Activated CD4-positive, alpha-beta T cell treated with anti-CD3 and anti-CD28 coated beads for 1 hour (primary cell): ENCODE measurements around the gene B4GALT5.
"Not testable (repeated sequence)": the region's sequence is repeated elsewhere in the genome, so short reads cannot be mapped to it uniquely, and the experiment has no call there.

Experiments used
- DNase-seq: peaks from one replicate; pipeline ENCODE4 v3.0.0-alpha.2; 2020

The B4GALT5 gene

DNA sequence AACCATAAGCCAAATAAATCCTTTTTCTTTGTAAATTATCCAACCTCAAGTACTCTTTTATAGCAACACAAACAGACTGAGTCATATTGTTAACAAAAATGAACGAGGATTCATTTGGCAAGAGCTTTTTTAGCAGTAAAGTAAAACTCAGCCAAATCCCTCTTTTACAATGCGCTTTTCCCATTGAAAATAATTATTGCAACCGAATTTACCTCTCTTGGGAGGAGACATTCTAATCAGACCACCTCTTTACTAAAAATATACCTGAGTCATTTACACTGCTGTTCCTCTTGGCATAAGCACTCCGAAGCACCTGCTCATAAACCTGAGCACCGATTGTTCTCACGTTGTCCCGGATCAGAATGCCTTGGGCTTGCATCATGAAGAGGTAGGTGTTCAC is 57.4 kb downstream of the B4GALT5 start:
- DNase-seq, result no peak

DNA sequence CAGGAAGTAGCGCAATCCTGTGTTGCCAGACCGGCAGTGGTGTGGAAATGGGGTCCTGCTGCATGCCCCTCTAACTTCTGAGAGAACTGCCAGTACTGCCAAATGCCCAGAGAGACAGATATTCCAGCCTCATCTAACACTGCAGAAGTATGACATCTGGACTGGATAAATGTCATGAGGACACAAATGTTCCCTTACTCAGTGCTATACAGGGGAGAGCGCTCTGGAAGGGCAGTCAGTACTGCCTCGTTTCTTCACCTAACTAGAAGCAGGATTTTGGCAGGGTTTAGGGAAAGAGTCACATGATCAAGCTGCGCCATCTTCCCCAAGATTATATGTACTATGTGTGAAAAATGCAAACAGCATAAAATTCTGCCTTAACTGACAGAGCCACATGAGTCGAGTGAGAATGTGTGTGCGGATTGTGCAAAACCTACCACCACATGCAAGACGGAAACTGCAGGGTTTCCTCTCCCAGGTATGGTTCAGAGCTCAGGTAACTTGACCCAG is 59.7 kb downstream of the B4GALT5 start:
- no peak for DNase-seq

DNA sequence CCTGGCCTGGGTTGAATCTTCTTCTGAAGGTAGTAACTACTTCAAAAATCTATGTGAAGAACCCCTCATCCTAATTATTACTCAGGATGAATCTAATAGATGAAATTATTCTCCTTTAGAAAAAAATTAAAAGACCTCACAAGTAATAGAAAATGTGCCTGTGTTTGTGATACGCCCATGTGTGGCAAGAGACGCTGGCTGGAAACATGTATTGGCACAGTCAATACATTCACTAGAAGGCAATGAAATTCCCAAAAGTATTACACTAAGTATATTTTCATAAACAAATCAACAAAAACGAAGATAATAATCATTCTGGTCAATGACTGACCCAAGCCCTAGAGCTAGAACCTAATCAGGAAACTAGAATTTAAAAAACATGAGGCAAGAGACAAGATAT is 64.0 kb downstream of the B4GALT5 start:
- DNase-seq, result no peak

DNA sequence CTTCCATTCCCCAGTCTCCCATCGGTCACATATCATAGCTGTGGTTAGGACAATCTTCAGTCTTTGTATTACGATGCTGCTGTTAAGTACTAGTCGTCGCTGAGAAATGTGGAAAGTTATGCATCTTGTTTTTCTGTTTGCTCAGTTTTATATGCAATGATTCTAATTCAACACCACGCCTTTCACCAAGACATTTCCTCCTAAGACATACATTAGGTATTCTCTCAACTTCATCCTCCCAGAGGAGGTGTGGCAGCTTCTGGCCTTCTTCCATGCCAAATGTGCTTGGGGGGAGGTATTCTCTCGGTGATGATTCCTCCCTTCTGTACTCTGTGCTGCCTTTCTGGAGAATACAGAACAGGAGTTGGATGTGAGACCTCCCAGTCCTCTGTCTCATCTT is 66.1 kb downstream of the B4GALT5 start:
- no peak for DNase-seq

DNA sequence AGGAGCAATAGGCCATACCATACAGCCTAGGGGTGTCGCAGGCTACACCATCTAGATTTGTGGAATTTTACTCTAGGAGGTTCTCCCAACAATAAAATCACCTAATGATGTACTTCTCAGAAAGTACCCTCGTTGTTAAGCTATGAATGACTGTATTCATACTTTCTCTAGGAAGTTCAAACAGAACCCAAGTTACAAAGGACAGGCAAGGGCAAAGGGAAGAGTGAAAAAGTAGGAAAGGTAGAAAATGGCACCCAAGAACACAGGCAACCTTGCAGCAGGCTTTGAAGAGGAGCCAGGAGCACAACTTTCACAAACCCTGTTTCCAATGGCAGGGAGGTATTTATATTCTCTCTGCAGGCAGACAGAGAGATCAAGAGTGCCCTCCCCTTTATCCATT is 67.2 kb downstream of the B4GALT5 start:
- no peak for DNase-seq

DNA sequence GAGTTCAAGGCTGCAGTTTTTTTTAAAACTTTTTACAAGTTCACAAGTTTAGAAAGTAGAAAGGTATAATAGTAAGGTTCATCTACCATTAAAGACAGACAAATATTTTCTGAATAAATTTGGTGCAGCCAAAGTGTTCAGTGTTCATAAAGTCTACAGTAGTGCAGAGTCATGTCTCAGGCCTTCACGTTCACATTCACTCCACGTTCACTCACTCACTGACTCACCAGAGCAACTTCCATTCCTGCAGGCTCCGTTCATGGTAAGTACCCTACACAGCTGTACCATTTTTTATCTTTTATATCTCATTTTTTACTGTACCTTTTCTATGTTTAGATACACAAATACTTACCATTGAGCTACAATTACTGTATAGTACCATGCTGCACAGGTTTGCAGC is 67.6 kb downstream of the B4GALT5 start:
- DNase-seq, result no peak

DNA sequence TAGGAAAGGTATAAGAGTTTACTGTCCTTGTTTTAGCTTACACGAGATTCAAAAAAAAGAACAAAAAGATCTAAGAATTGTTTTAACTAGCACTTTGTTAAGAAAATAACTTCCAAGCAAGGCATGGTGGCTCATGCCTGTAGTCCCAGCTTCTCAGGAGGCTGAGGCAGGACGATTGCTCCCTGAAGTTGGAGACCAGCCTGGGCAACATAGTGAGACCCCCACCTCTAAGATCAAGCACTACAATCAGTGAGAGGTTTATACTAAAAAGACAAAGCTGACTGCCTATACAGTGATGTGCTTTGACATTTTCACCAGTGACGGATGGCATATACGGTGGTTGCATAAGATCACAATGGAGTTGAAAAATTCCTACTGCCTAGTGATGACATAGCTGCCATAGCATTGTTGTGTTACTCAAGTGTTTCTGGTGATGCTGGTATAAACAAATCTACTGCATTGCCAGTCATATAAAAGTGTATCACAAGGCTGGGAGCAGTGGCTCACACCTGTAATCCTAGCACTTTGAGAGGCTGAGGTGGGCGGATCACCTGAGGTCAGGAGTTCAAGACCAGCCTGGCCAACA is 68.6 kb downstream of the B4GALT5 start:
- no peak for DNase-seq

DNA sequence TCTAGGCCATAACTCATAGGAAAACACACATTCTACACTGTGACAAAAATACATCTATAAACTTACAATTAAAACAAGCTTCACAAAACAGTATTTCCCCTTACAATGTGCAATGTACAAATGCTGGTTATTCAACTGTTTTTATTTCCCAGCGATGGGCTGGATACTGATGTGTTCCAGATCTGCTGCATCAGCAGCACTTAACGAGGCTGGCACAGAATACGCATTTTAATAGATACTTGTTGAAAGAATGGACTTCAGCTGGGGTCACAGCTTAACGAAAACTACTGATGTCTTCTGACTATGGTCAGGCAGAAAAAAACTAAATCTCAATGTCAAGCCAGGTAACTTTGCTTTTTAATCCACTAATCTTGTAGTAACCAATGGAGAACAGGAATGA is 70.9 kb downstream of the B4GALT5 start:
- no peak for DNase-seq

DNA sequence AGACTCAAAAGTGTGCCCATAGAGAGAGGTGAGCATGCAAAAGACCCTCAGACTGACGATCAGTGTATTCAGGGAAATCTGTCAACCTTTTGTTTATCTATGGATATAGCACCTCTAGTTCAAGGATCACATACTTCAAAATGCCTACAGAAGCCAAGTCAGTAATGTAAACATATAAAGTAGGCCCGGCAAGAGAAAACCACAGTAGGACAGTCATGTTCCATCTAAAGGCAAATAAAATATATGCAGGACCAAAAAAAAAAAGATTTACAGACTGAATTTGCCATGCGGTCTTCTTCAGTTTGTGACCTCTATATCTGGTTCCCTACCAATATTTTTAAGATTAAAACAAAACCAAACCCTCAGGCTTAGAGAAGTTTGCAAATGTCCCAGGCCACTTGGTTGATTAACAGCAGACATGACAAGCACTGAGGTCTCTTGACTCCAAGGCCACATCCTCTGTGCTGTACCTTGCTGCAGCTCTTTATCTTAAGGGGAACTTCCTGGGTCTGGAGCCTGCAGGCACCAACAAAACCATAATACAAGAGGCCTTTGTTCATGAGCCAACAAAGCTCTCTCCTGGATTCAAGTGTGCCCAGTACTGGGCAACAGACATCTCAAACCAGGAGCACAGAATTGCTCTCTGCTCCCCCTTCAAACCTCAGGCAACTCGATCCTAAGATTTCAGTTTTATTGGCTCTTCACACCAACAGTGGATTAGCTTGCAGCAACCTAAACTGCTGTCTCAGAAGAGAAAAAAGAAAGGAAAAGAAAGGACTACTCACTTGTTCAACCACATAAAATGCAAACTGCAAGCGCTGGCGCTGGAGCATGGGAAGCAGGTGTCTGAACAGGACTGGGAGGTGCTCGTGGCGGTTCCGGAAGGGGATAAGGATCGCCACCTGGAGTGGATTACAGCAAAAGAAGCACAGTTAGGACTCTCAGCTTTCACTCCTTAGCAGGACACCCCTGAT is 71.7 kb downstream of the B4GALT5 start:
- DNase-seq, result no peak

DNA sequence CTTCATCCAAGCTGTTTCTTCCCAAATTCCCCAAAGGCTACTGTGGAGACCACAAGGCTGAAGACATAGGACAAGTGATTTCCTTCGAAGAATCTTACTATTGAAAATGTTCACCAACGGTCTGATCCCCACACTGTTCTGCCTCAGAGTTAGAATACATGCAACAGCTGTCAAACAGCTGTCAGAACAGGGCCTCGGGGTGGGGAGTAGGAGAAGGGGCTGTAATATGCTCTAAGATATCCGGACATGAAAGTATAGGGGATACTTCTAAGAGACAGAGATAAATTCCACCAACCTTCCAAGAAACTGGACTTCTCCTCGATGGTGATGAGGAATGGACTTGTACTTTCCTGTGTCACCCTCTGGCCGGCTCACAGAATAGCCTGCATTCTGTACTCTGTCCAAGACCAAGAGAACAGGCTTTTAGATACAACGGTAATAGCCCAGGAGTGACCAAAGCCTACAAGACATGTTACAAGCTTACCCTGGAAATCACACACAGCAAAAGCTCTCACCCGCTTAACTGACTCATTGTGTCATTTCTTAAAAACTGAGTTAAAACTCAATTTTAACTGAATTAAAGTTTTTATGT is 76.5 kb downstream of the B4GALT5 start:
- DNase-seq, result no peak

DNA sequence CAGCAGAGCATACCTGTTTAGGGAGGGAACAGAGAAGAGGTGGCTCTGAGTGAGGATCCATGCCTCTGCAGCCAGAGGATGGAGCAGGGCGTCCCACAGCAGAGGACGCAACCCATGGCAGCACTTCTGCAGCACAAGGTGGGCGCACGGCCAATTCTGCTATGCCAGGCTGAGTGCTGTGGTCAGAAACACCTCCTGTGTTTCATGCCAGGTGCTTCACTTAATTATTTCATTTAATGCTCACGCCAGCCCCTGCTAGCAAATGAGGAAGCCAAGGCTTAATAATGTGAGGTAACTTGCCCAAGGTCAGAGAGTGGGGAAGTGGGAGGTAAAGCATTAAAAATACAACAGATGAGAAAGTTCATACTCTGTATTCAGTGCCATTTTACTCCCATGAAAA is 77.2 kb downstream of the B4GALT5 start:
- no peak for DNase-seq

DNA sequence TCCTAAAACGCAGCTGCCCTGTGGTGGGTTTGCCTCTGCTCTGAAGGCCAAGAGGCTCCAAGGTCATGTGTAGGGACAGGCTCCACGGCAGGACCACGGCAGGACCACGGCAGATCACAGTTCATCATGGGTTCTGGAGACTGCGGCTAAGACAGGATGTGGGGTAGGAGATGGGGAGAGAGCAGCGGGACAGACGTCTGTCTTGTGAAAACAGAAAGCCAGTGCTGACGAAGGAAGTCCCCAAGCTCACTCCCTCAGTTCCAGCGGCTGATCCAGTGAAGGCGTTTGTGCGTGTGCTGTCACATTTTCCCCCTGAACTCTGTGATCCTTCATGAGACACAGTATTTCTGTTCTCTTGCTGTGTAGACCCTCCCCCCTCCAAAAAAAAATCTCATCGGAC is 77.8 kb downstream of the B4GALT5 start:
- no peak for DNase-seq

DNA sequence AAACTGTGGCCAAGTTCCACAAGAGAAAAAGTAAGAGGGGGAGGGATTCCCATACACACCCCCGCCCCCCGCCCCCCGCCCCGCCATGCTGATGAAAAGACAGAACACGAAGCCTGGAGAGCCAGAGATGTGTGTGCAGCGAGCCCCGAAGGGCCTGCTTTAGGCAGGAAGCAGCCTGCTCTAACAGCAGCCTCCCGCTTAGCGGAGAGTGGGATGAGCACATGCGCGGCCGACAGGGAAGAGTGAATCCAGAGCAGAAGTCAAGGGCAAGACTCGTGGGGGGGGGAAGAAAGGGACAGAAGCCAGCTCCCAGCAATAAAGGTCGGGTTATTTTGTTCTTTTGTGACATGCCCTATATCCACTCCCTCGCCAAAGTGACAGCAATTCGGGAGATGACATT is 78.5 kb downstream of the B4GALT5 start:
- no peak for DNase-seq

DNA sequence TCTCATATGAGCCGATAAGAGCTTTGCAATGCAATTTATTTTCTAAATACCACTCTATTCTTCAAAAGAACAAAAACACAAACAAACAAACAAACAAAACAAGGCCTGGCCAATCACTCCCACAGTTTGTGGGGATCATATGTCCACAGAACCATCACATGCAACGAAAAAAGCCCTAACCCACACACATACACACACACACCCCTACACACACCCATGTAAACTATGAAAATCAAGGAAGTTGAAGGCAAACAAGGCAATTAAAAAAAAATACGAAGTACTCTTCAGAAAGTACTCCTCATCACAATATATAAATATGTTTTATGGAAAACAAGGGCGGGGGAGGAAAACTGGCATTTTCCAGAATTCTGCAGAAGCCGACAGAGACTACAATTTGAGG is 79.6 kb downstream of the B4GALT5 start:
- DNase-seq, result no peak

DNA sequence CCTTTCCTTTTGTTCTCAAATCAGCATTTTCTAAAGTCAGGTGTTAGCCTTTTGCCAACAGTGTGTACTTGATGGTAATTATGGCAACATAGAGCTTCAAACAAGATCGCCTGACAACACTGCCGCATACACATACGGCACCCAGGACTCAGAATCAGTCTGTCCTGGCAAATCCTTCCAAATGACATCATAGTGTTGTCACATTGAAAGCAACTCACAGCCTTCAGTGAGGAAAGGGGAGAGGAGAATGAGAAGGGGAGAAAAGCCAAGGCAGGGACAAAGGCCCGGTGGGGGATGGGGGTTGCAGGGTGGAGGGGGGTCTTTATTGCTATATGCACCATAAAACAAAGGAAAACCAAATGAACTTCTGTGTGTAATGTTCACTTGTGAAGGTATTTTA is 80.0 kb downstream of the B4GALT5 start:
- no peak for DNase-seq

DNA sequence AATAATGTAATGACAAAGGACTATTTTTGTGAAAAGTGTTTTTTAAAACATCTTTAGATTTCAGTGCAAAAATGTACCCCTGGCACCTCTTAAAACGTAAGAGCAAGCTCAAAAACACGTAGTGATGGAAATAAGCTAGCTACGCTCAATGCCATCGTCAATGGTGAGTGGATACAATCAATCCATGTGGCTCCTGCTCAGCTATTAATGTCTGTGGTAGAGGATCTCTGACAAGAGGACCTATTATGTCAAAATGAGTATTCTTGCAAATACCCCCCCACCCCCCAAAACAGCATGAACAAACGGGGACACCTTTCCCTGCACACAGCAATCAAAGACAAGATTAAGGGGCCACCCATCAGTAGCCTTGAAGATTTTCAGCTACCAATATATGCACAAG is 80.7 kb downstream of the B4GALT5 start:
- DNase-seq, result no peak

DNA sequence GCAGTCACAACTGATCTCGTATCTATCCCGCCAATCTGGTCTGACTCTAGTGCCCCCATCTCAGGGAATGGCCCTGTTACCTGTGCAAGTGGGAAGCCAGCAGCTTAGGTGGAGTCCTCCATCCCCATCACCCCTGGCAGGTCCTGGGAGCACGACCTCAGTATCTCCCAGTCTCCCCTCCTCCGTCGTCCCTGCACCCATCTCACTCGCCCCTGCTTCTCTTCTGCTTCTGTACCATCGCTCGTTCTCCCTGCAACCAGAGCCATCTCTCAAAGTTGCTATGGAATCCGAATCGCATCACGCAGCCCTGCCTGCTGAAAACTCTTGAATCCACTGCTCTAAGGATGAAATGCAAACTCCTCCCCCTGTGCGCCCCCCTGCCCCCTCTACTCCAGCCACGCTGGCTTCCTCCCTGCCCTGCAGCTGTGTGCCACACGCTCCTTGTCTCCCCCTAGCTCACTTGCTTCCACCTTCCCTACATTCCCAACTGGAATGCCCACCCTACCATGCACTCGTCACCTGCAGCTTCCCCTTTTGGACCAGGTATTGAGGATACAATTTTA is 81.7 kb downstream of the B4GALT5 start:
- DNase-seq, result no peak

DNA sequence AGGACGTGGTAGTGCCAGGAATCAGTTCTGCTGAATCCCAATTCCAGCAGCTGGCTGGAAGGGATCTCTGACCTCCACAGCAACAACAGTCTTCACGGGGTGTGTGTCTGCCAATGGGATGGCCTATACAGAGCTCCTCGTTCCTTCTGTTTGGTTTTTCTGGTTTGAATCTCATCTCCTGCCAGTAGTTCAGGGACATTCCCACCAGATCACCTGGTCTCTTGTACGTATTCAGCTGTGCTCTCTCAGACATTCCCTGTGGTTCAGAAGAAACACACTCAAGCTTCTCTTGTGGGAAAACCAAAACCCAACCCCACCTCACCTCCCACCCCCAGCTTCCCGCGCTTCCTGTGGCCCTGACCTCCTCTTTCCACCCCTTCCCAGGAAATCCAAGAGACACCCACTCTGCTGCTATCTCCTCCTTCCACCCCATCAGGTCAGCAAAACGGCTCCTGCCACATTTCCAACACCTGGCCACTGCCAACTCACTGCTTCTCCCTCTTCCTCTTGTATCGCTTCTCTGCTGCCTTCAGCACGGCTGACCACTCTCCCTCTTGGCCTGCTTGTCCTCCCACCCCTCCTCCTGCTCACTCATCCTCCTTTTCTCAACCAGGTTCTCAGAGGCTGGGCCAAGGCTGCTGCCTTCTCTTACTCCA is 82.5 kb downstream of the B4GALT5 start:
- no peak for DNase-seq

DNA sequence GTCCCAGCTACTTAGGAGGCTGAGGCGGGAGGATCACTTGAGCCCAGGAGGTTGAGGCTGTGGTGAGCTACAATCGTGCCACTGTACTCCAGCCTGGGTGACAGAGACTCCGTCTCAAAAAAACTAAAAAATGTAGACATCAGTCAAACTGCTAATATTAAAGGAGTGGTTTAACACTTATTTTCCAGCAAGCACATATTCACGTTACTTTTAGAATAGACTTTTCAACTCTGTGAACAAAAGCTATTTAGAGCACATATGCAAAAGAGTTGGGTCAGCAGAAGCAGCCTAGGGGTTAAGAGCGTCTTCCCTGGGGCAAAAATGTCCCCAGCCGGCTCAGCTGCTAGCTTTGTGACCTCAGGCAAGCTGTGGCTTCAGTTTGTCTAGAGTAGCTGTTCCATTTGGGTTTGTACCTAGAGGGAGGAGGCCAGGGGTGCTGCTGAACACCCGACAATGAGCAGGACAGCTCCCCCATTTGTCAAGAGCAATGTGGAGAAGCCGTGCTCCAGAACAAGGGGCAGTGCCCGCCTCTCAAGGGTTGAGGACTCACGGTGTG is 83.2 kb downstream of the B4GALT5 start:
- no peak for DNase-seq

DNA sequence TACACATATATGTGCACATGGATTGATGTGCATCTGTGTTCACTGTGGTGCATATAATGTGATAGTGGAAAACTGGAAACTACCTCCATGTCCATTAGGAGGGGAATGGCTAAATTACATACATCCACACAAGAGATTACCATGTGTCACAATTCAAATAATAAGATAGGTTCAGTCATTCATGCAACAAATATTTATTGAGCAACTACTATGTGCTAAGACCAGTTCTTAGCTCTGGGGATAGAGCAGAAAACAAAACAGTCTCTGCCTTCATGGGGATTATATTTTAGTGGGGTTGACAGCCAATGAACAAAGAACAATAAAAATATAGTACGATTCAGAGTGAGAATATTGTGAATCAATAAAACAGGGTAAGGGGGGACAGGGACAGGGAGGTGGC is 84.1 kb downstream of the B4GALT5 start:
- no peak for DNase-seq

DNA sequence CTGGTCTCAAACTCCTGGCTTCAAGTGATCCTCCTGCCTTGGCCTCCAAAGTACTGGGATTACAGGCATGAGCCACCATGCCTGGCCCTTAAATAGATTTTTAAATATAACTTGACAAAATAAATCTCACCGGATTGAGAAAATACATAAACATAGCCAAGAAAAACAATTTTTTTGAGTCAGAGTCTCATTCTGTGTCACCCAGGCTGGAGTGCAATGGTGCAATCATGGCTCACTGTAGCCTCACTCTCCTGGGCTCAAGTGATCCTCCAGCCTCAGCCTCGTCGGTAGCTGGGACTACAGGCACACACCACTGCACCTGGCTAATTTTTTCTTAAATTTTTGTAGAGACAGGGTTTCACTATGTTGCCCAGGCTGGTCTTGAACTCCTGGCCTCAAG is 85.4 kb downstream of the B4GALT5 start:
- not testable (repeated sequence) for DNase-seq

DNA sequence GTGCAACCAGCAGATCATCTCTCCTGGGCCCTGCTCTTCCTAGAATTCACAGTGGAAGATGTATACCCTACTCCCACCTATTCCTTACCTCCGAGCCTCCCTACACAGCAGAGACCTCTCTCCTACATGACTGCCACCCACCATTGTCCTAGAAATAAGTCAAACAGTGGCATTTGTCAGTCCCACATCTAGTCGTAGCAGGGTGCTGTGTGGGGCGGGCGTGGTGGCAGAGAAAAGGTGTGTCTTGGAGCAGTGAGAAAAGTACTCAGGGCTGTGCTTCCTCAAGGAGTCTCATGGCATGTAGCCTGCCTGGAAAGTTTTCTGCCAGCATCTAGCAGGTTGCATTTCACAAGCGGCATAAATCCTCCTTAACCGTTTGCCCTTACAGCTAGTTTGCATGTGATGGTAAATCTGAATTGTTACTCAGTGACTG is 86.3 kb downstream of the B4GALT5 start:
- DNase-seq, result no peak

DNA sequence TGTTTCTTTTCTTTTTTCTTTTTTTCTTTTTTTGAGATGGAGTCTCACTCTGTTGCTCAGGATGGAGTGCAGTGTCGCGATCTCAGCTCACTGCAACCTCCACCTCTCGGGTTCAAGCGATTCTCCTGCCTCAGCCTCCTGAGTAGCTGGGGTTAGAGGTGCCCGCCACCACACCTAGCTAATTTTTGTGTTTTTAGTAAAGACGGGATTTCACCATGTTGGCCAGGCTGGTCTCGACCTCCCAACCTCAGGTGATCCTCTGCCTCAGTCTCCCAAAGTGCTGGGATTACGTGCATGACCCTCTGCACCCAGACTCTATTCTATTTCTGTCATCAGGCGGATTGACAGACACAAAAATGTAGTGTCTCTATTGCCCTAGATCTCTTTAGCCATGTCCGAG is 88.7 kb downstream of the B4GALT5 start:
- DNase-seq, result not testable (repeated sequence)
